Ramos (cell line): ENCODE measurements around the gene PDCD7.
"Not testable (repeated sequence)": the region's sequence is repeated elsewhere in the genome, so short reads cannot be mapped to it uniquely, and the experiment has no call there.

Experiments
- in situ Hi-C: fragments of 300-500 bp; cut with MboI; formaldehyde crosslinking; loops from one replicate; pipeline ENCODE4 v1.14.3; 2022; ENCODE audit warnings: low sequenced_read_pairs; ENCODE audit not compliant: unreplicated experiment

PDCD7 gene, protein sequence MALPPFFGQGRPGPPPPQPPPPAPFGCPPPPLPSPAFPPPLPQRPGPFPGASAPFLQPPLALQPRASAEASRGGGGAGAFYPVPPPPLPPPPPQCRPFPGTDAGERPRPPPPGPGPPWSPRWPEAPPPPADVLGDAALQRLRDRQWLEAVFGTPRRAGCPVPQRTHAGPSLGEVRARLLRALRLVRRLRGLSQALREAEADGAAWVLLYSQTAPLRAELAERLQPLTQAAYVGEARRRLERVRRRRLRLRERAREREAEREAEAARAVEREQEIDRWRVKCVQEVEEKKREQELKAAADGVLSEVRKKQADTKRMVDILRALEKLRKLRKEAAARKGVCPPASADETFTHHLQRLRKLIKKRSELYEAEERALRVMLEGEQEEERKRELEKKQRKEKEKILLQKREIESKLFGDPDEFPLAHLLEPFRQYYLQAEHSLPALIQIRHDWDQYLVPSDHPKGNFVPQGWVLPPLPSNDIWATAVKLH

DNA sequence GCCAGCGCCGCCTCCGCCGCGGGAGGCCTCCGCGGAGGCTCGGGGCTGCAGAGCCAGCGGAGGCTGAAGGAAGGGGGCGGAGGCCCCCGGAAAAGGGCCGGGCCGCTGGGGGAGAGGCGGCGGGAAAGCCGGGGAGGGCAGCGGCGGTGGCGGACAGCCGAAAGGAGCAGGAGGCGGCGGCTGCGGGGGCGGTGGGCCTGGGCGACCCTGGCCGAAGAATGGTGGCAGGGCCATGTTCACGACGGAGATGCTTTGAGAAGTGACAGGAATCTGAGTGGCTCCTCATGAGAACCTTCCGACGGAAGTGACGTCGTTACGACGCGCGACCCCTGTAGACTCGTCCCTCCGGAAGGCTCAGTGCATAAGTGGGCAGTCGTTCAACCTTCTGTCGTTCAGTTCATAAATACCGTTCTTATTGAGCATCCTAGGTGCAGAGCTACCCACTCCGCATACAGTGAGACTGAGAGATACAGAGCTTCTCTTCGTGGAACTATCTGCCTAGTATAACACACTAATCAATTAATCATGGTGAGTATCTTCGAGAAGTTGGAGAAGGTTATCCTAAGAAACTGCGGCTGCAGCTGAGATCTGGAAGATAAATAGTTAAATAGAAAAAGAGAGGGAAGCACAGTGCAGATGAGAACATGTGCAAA is at the start of gene PDCD7:
TSS of gene PDCD7 (minus strand) at position 261 of the 653 bp plus-strand sequence. CDS start at position 234, 27 bp downstream.
- in situ Hi-C loops: no loop called here

DNA sequence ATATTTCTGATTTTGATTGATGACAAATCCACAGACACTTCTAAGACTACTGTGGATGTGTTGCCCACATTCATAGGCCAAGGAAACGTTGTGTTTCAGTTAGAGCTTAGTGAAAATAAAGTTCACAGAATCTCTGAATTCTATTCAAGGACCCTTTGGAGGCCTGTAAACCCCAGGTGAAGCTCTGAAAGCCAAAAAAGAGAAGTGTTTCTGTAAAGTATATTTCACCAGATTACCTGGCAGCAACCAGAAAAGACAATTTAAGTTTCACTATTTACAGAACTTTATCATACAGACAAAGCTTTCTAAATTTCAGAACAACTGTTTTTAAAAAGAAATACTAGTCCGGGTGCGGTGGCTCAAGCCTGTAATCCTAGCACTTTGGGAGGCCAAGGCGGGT is 48.9 kb upstream of the PDCD7 start:
- in situ Hi-C loops: no loop called here

DNA sequence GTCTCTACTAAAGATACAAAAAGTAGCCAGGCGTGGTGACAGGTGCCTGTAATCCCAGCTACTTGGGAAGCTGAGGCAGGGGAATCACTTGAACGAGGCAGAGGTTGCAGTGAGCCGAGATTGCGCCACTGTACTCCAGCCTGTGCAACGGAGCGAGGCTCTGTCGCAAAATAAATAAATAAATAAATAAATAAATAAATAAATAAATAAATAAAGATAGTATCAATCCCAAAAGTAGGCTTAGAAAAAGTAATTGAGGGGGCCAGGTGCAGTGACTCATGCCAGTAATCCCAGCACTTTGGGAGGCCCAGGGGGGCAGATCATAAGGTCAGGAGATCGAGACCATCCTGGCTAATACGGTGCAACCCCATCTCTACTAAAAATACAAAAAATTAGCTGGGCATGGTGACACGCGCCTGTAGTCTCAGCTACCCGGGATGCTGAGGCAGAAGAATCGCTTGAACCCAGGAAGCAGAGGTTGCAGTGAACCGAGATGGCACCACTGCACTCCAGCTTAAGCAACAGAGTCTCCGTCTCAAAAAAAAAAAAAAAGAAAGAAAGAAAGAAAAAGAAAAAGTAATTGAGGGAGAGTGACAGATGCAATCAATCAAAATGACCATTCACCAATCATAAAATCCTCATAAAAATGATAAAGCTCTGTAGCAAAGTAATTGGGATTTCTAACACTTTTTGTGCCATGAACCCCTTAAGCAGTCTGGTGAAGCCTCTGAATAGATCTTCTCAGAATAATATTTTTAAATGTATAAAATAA is 48.2 kb upstream of the PDCD7 start:
- in situ Hi-C loops: not testable (repeated sequence)

DNA sequence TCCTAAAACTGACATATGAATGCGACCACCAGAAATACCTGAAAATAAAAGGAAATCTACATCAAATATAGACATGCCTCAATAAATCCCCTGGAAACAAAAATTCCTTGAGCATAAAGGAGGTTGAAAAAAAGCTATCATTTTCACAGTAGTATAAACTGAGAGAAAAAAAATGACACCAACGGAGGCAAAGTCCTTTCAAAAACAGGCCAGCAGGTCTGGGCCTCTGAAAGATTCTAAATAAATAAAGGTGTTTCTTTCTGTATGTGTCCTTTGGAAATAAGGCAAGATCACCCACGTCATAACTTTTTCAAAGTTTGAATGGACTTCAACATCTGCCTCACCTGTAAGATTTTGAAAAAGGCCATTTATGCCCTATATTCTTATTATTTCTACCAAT is 46.6 kb upstream of the PDCD7 start:
- in situ Hi-C loops: no loop called here

DNA sequence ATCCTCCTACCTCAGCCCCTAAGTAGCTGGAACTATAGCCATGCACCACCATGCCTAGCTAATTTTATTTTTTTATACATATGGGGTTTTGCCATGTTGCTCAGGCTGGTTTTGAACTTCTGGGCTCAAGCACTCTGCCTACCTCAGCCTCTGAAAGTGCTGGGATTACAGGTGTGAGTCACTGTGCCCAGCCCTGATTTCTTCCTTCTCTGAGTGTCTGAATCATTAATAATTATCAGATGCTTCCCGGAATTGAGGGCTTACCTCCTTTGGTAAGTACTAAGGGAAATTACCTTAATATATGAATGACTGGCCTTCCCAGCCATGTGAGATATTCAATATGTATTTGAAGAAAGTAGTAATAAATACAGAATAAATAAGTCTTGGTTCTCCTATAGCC is 44.3 kb upstream of the PDCD7 start:
- in situ Hi-C loops: no loop called here

DNA sequence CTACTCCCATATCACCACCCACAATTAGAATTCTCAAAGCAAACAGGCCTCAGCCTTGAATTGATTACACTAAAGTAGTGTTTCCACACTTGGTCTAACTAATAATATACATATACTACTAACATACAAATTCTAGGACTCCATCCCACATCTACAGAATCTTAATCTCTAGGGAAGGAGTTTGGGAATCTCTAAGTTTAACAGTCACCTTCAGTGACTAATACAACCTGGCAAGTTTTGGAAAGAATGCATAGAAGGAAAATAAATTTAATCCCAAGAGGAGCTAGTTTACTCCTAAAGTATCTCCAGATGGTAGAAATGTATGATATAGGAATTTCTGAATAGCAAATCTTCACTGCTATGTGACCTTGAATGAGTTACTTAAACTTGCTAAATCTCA is 42.4 kb upstream of the PDCD7 start:
- in situ Hi-C loops: no loop called here

DNA sequence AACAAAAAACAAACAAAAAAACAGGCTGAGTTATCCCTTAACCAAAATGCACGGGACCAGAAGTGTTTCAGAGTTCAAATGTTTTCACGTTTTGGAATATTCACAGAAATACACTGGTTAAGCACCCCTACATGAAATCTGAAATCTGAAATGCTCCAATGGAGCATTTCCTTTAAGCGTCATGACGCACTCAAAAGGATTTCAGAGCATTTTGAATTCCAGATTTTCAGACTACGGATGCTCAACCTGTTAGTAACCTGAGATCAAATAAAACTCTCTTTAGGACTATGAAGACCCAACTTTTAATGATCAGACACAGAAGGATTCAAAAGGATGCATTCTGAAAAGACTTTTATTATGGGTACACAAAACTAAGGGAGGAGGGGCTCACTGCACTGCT is 41.9 kb upstream of the PDCD7 start:
- in situ Hi-C loops: no loop called here

DNA sequence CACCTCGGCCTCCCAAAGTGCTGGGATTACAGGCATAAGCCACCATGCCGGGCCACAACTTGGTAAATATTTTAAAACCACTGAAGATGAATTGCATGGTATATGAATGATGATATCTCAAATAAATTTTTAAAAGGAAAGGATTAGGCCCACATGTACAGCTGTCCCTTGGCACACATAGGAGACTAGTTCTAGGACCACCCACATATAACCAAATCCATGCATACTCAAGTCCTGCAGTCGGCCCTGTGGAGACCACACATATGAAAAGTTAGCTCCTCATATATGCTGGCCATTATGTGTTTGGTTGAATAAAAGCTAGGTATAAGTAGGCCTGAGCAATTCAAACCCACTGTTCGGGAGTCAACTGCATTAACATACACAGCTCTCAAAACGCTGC is 40.9 kb upstream of the PDCD7 start:
- in situ Hi-C loops: no loop called here

DNA sequence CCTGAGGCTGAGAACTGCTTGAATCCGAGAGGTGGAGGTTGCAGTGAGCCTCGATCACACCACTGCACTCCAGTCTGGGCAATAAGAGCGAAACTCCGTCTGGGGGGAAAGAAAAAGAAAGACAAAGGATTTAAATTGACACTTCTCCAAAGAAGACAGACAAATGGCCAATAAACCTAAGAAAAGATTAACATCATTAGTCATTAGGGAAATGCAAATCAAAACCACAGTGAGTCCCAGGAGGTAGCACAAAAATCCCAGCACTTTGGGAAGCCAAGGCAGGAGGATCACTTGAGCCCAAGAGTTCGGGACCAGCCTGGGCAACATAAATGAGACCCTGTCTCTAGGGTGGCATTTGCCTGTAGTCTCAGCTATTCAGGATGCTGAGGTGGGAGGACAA is 38.9 kb upstream of the PDCD7 start:
- in situ Hi-C loops: no loop called here

DNA sequence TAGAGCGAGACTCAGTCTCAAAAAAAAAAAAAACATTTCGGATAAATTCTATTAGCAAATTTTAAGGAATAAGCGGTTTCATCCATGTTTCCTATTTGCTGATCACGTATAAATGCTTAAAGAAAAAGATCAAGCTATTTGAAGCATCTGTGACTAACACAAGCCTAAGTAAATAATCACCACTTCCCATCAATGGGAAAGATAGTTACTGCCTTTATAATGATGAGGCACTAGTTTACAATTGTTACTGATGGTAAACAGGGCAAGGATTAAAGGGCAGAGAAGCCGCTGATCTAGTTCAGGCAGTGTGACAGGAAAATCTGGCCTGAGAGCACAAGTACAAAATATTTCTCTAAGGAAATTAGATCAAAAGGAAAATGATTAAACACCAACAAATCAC is 37.8 kb upstream of the PDCD7 start:
- in situ Hi-C loops: no loop called here

DNA sequence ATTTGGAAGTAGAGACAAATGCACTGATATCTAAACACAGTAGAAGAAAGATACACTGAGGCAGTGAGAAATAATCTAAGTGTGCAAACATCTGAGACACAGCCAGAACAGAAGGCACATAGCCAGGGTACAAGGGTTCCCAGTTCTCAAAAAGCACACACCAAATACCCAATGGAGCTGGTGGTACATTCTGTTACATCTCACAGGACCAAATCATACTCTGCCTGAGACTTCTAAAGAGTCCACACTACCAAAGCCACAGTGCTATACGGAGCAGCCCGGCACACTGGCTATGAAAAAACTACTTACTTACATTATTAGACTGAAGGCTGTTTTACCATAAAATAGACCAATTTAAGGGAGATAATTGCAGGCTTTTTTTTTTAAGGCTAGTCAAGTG is 32.3 kb upstream of the PDCD7 start:
- in situ Hi-C loops: no loop called here

DNA sequence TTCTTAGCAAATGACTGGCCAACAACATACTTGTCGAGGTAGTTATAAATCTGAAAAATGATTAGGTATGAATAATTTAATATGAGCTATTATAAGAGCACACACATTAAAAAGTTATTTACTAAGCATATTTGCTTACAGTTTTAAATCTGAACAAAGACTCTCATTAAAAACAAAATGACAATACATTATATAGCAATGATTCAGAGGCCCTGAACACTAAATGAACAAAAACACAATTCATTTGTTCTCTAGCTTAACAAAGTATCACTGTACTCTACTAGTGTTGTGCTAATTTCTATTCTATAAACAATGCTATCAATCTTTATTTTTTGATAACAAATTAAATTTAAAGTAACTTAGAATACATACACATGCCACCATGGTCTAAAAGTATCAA is 30.5 kb upstream of the PDCD7 start:
- in situ Hi-C loops: no loop called here

DNA sequence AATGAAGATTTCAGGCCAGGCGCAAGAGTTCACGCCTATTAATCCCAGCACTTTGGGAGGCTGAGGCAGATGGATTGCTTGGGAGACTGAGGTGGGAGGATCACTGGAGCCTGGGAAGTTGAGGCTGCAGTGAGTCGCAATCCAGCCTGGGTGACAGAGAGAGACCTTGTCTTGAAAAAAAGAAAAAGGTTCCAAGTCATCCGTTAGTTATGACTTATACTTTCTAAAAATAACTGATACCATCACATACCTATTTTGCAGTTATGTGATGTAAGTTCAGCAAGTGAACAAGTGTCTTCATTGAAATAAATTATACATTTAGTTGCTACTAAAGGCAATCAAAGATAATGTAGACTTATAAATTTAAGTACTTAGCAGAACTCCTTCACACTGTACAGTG is 29.4 kb upstream of the PDCD7 start:
- in situ Hi-C loops: no loop called here

DNA sequence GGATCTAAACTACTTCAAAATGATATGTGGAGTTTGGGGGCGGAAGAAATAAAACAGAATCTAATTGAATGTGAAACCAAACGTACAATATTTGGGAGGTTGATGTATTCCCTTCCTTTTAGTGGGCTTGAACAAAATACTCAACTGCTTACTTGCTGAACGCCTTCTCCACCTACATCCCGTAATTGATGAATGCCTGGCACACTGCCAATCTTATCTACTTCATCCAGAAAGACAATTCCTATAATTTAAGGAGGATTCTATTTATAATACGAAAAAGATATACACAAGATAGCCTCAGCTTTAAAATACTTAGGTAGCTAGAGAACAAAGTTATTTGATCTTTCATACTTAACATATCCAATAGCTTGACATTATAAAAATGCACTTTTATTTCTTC is 23.1 kb upstream of the PDCD7 start:
- in situ Hi-C loops: no loop called here

DNA sequence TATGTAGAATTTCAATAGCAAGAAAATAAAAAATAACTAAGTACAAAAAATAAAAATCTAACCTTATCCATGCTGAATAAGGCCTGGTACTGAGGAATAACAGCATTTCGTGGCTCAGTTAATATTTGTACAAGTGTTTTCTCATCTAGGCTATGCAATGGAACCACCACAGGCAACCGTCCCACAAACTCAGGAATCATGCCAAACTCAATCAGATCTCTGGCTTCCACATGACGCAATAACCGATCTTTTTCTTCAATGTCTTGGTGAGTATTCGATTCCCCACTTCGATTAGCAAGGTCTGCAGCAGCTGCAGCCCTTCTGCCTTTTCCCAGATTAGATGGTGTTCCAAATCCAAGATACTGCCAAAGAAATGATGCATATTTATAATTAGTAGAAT is 21.1 kb upstream of the PDCD7 start:
- in situ Hi-C loops: no loop called here

DNA sequence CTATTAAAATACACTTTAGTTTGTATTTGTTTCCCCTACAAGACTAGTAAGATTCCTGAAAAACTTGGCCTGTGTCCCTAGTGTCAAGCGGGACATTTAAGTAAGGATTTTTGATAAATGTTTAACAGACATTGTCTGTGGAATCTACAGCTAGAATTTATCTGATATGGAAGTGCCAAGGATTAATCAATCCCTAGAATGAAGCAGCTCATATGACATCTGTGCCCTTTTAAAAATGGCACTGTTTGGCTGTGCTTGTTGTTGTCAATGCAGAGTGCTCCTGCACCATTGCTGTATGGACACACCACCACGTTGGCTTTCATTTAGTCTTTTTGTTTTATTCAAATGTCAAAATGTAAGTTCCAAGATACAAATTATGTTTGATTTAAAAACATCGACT is 14.3 kb upstream of the PDCD7 start:
- in situ Hi-C loops: no loop called here

DNA sequence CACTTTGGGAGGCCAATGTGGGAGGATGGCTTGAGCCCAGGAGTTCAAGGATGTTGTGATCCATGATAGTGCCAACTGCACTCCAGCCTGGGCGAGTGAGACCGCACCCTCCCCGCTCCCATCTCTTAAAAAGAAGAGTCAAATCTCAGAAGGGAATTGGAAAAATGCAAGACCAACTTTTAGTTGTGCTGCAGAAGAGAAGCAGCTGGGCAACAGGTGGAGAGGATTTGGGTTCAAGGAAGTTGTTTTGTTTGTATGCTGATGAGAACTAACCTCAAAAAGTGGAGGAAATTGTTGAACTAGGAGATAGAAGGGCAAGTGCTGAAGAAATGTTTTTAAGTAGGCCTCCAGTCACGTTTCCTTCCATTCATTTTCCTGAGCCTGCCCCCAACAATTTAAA is 12.8 kb upstream of the PDCD7 start:
- in situ Hi-C loops: no loop called here

DNA sequence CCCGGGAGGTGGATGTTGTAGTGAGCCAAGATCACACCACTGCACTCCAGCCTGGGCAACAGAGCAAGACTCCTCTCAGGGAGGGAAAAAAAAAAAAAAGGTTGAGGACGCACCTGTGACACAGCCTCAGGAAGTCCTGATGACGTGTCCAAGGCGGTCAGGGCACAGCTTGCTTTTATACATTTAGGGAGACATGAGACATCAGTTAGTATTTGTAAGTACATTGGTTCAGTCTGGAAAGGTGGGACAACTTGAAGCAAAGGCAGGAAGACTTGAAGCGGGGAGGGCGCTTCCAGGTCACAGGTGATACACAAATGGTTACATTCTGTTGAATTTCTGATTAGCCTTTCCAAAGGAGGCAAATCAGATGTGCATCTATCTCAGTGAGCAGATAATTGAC is 5.0 kb upstream of the PDCD7 start:
- in situ Hi-C loops: not testable (repeated sequence)

DNA sequence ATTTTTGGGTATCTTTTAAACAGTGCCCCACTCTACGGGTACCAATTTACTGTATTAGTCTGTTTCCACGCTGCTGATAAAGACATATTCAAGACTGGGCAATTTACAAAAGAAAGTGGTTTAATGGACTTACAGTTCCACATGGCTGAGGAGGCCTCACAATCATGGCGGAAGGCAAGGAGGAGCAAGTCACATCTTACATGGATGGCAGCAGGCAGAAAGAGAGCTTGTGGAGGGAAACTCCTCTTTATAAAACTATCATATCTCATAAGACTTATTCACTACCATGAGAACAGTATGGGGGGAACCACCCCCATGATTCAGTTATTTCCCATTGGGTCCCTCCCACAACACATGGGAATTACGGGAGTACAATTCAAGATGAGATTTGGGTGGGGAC is 4.3 kb upstream of the PDCD7 start:
- in situ Hi-C loops: not testable (repeated sequence)

DNA sequence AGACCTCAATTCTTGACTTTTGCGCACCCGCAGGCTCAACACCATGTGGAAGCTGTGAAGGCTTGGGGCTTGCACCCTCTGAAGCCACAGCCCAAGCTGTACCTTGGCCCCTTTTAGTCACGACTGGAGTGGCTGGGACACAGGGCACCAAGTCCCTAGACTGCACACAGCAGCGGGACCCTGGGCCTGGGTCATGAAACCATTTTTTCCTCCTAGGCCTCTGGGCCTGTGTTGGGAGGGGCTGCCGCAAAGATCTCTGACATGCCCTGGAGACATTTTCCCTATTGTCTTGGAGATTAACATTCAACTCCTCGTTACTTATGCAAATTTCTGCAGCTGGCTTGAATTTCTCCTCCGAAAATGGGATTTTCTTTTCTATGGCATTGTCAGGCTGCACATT is 3.5 kb upstream of the PDCD7 start:
- in situ Hi-C loops: not testable (repeated sequence)

DNA sequence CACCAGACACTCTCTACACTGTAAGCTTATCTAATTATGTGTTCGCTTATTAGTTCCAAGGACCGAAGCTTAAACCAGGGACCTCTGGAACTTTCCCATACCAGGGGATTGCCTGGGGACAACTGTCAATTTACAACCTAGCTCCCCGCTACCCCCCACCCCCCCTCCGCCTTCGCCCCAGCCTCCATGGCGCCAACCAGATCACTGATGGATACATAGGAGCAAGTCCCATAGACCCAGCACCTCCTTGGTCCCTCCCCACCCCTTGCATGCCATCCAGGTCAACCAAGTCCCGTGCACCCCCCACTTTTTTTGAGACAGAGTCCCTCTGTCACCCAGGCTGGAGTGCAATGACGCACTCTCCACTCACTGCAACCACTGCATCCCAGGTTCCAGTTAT is 930 bp upstream of the PDCD7 start:
- in situ Hi-C loops: no loop called here
